IMR-90 (cell line): ENCODE data around the gene DBF4B. TPM values are rescaled to one million over a fixed set of nuclear protein-coding genes. Genes with fewer than 3 reads are reported as not detected.

Experiments
- ATAC-seq: fragments of 200-7000 bp; cut with Tn5 transposase; 2 replicates; pipeline ENCODE4 v1.9.1; 2020; ENCODE audit warnings: low read depth, mild to moderate bottlenecking, moderate library complexity
- BruUV-seq: library from RNA; stranded (reverse); fragments of 400-500 nt; replicated peaks from 2 replicates; lab custom pipeline; 2021; lab: Mats Ljungman, UMichigan
- CTCF ChIA-PET: fragments of 300-600 bp; formaldehyde crosslinking; extraction: SDS; loops from one replicate; lab custom pipeline; 2021; ENCODE audit warnings: antibody characterized with exemption; lab: Yijun Ruan, JAX
- POLR2A ChIA-PET: fragments of 300-600 bp; sonication (Branson Sonifier 250); formaldehyde crosslinking; loops from one replicate; lab custom pipeline; 2022; ENCODE audit warnings: antibody characterized with exemption; ENCODE audit not compliant: unreplicated experiment; lab: Charles Lee
- DNase-seq: peaks from one replicate; pipeline ENCODE4 v3.0.0; 2013
- H2AFZ ChIP-seq: replicated peaks from 2 replicates; pipeline ENCODE3; 2013; ENCODE audit warnings: low read length, mild to moderate bottlenecking; ENCODE audit not compliant: poor library complexity
- H2AK5ac ChIP-seq: 2 replicates; pipeline ENCODE4 v1.6.1; 2013; ENCODE audit warnings: low read depth, low read length, inconsistent platforms
- H2AK9ac ChIP-seq: replicated peaks from 2 replicates; pipeline ENCODE3; 2013; ENCODE audit warnings: mild to moderate bottlenecking, low read depth, low read length, moderate library complexity; ENCODE audit not compliant: poor library complexity
- H2BK120ac ChIP-seq: 2 replicates; pipeline ENCODE4 v1.6.1; 2013; ENCODE audit warnings: low read depth, low read length, inconsistent platforms
- H2BK15ac ChIP-seq: 3 replicates; pipeline ENCODE4 v1.6.1; 2013; ENCODE audit warnings: low read depth, low read length, inconsistent platforms
- H2BK20ac ChIP-seq: 2 replicates; pipeline ENCODE4 v1.6.1; 2013; ENCODE audit warnings: low read depth, mild to moderate bottlenecking, inconsistent platforms, low read length, moderate library complexity
- H2BK5ac ChIP-seq: 2 replicates; pipeline ENCODE4 v1.6.1; 2013; ENCODE audit warnings: mild to moderate bottlenecking, low read depth, low read length, inconsistent platforms; ENCODE audit not compliant: poor library complexity, severe bottlenecking
- H3K14ac ChIP-seq: replicated peaks from 2 replicates; pipeline ENCODE4 v1.6.1; 2013; ENCODE audit warnings: low read depth, low read length, inconsistent platforms
- H3K18ac ChIP-seq: 2 replicates; pipeline ENCODE4 v1.6.1; 2013; ENCODE audit warnings: low read depth, low read length, control low read depth
- H3K23ac ChIP-seq: 2 replicates; pipeline ENCODE4 v1.6.1; 2013; ENCODE audit warnings: low read depth, low read length, inconsistent platforms
- H3K27ac ChIP-seq: 2 replicates; pipeline ENCODE4 v1.5.1; 2013; ENCODE audit warnings: mild to moderate bottlenecking, control low read depth, low read length; ENCODE audit not compliant: insufficient read depth
- H3K27me3 ChIP-seq: 2 replicates; pipeline ENCODE4 v1.6.1; 2013; ENCODE audit warnings: low read length; ENCODE audit not compliant: control insufficient read depth, insufficient read depth
- H3K36me3 ChIP-seq: 2 replicates; pipeline ENCODE4 v1.6.1; 2013; ENCODE audit warnings: low read length, mixed read lengths; ENCODE audit not compliant: control insufficient read depth, insufficient read depth
- H3K4ac ChIP-seq: 2 replicates; pipeline ENCODE4 v1.6.1; 2013; ENCODE audit warnings: low read depth, low read length, inconsistent platforms
- H3K4me1 ChIP-seq: 2 replicates; pipeline ENCODE4 v1.6.1; 2013; ENCODE audit warnings: low read length, mixed read lengths; ENCODE audit not compliant: control insufficient read depth, insufficient read depth
- H3K4me2 ChIP-seq: 2 replicates; pipeline ENCODE4 v1.6.1; 2013; ENCODE audit warnings: low read depth, mild to moderate bottlenecking, control low read depth, low read length, moderate library complexity
- H3K4me3 ChIP-seq: 2 replicates; pipeline ENCODE4 v1.5.1; 2013; ENCODE audit warnings: low read depth, mild to moderate bottlenecking, control low read depth, low read length, moderate library complexity; ENCODE audit not compliant: insufficient read depth
- H3K56ac ChIP-seq: 2 replicates; pipeline ENCODE4 v1.6.1; 2013; ENCODE audit warnings: low read length, inconsistent platforms; ENCODE audit not compliant: insufficient read depth; ENCODE audit errors: extremely low read depth
- H3K79me1 ChIP-seq, 2 experiments: 2 replicates each; pipeline ENCODE4 v1.6.1; 2013; ENCODE audit warnings: low read length in 2 of 2, inconsistent platforms in 1 of 2, low read depth in 1 of 2
- H3K9ac ChIP-seq: 2 replicates; pipeline ENCODE4 v1.6.1; 2013; ENCODE audit warnings: low read depth, low read length, control low read depth
- H3K9me1 ChIP-seq: 2 replicates; pipeline ENCODE4 v1.6.1; 2013; ENCODE audit warnings: low read length, inconsistent platforms; ENCODE audit not compliant: insufficient read depth
- H3K9me3 ChIP-seq: 2 replicates; pipeline ENCODE4 v1.6.1; 2013; ENCODE audit warnings: low read length; ENCODE audit not compliant: control insufficient read depth, insufficient read depth
- H4K20me1 ChIP-seq: 2 replicates; pipeline ENCODE4 v1.6.1; 2013; ENCODE audit warnings: low read length, inconsistent platforms; ENCODE audit not compliant: insufficient read depth
- H4K5ac ChIP-seq: 2 replicates; pipeline ENCODE4 v1.6.1; 2013; ENCODE audit warnings: mild to moderate bottlenecking, low read depth, low read length, control low read depth
- H4K8ac ChIP-seq, 2 experiments: 2 replicates each; pipeline ENCODE4 v1.6.1; 2013; ENCODE audit warnings: low read depth in 2 of 2, low read length in 2 of 2, control low read depth in 1 of 2, inconsistent platforms in 1 of 2
- H4K91ac ChIP-seq: 2 replicates; pipeline ENCODE4 v1.6.1; 2013; ENCODE audit warnings: low read depth, low read length, inconsistent platforms; ENCODE audit not compliant: insufficient read depth
- BHLHE40 ChIP-seq: fragments of 150-350 bp; IDR thresholded peaks from 2 replicates; pipeline ENCODE4 v1.6.1; 2016; ENCODE audit warnings: mild to moderate bottlenecking, low read depth, low read length
- CEBPB ChIP-seq: IDR thresholded peaks from 2 replicates; pipeline ENCODE4 v1.6.1; 2012; ENCODE audit warnings: low read depth, low read length, improper control_type of control experiment
- CHD1 ChIP-seq: IDR thresholded peaks from 2 replicates; pipeline ENCODE4 v1.6.1; 2012; ENCODE audit warnings: low read depth, low read length, improper control_type of control experiment
- CTCF ChIP-seq: conservative IDR thresholded peaks from 2 replicates; pipeline ENCODE4 v1.5.1; 2012; ENCODE audit warnings: mild to moderate bottlenecking, low read depth, low read length, improper control_type of control experiment
- ELK1 ChIP-seq: fragments of 150-350 bp; IDR thresholded peaks from 2 replicates; pipeline ENCODE4 v1.6.1; 2016; ENCODE audit warnings: low read depth, mild to moderate bottlenecking, low read length, moderate library complexity, borderline replicate concordance
- FOS ChIP-seq: fragments of 150-350 bp; IDR thresholded peaks from 2 replicates; pipeline ENCODE4 v1.6.1; 2016; ENCODE audit warnings: low read depth, low read length
- MAFK ChIP-seq: IDR thresholded peaks from 2 replicates; pipeline ENCODE4 v1.6.1; 2012; ENCODE audit warnings: low read depth, low read length, improper control_type of control experiment
- MAZ ChIP-seq: IDR thresholded peaks from 2 replicates; pipeline ENCODE4 v1.6.1; 2012; ENCODE audit warnings: low read depth, mild to moderate bottlenecking, low read length, improper control_type of control experiment, moderate library complexity, borderline replicate concordance
- MXI1 ChIP-seq: IDR thresholded peaks from 2 replicates; pipeline ENCODE4 v1.6.1; 2012; ENCODE audit warnings: low read depth, mild to moderate bottlenecking, low read length, moderate library complexity, borderline replicate concordance
- POLR2A ChIP-seq: IDR thresholded peaks from 2 replicates; pipeline ENCODE4 v1.6.1; 2012; ENCODE audit warnings: mild to moderate bottlenecking, low read depth, low read length
- RAD21 ChIP-seq: IDR thresholded peaks from 2 replicates; pipeline ENCODE4 v1.6.1; 2012; ENCODE audit warnings: low read length, improper control_type of control experiment
- RCOR1 ChIP-seq: IDR thresholded peaks from 2 replicates; pipeline ENCODE4 v1.6.1; 2012; ENCODE audit warnings: mild to moderate bottlenecking, low read length, improper control_type of control experiment; ENCODE audit not compliant: insufficient replicate concordance
- SMC3 ChIP-seq: fragments of 150-350 bp; IDR thresholded peaks from 2 replicates; pipeline ENCODE4 v1.6.1; 2016; ENCODE audit warnings: low read depth, mild to moderate bottlenecking, antibody characterized with exemption, low read length, moderate library complexity
- USF2 ChIP-seq: fragments of 150-350 bp; IDR thresholded peaks from 2 replicates; pipeline ENCODE4 v1.6.1; 2017; ENCODE audit warnings: mild to moderate bottlenecking, antibody characterized with exemption, low read length, low read depth
- WGBS, 2 experiments: methylation state at CpG; one replicate each; pipeline versions ENCODE4 v1.1.5 to v1.1.7; 2013; ENCODE audit warnings: missing lambda C conversion rate in 2 of 2; ENCODE audit not compliant: insufficient read length in 1 of 2; ENCODE audit errors: extremely low coverage in 2 of 2; 5-methylcytosine and 5-hydroxymethylcytosine counted together
- dilution Hi-C: fragments of 300-500 bp; cut with HindIII; formaldehyde crosslinking; loops from one replicate; pipeline ENCODE4 v1.14.3; 2018; ENCODE audit warnings: low sequenced_read_pairs; ENCODE audit not compliant: unreplicated experiment
- in situ Hi-C: fragments of 300-500 bp; cut with MboI; formaldehyde crosslinking; loops from 3 replicates; pipeline ENCODE4 v1.14.3; 2019; ENCODE audit warnings: low sequenced_read_pairs, inconsistent platforms, mixed read lengths
- intact Hi-C: fragments of 100-400 bp; cut with micrococcal nuclease; formaldehyde crosslinking; loops from 2 replicates; pipeline ENCODE4 v1.10.0; 2022
- polyA plus RNA-seq, 3 experiments: library from polyadenylated mRNA; depleted of rRNA; stranded (reverse); fragments of >200 nt; gene quantifications; 2 replicates each; pipeline ENCODE4 v1.2.3, GENCODE V29; 2012; ENCODE audit warnings: low replicate concordance in 1 of 3
- total RNA-seq: library from RNA; depleted of rRNA; stranded (reverse); fragments of >200 nt; gene quantifications from 2 replicates; pipeline ENCODE4 v1.2.3, GENCODE V29; 2012

Gene DBF4B
- total and polyA plus RNA-seq, 2 of the 4 experiments (the other 2 are of a cell fraction) = 3.6 to 10.2 TPM

- H3K18ac ChIP-seq = no peak overlapping the region
- no peak overlapping the region for H3K56ac ChIP-seq
- no peak overlapping the region for H3K4ac ChIP-seq
- ChIA-PET POLR2A (no interaction called here), CTCF (interaction anchor here (1.3 kb wide), 1 partner anchor 8 kb away, joined by 4 read pairs; no protein-coding TSS in a partner anchor)
- no peaks in the 10 kb centered on the region for H3K9me3 ChIP-seq
- no peak overlapping the region for H4K8ac ChIP-seq
- no peak overlapping the region for H2AK5ac ChIP-seq
- no peak overlapping the region for H3K14ac ChIP-seq
- H2BK20ac ChIP-seq = no peak overlapping the region
- H3K27me3 ChIP-seq = no peaks in the 10 kb centered on the region
- DNase-seq (no peak), ATAC-seq (no peak)
- no peak overlapping the region for H2AFZ ChIP-seq
- in situ Hi-C loops (no loop called here), intact Hi-C loops (no loop called here), dilution Hi-C loops (no loop called here)
- H4K20me1 ChIP-seq = no peaks in the 10 kb centered on the region
- no TSS peak for BruUV-seq
- H3K9ac ChIP-seq = no peak overlapping the region
- H3K4me2 ChIP-seq = no peak overlapping the region
- no peak overlapping the region for H2BK5ac ChIP-seq
- H2BK15ac ChIP-seq = no peak overlapping the region
- H3K27ac ChIP-seq = no peak overlapping the region
- H2AK9ac ChIP-seq = no peak overlapping the region
- no peak overlapping the region for H4K5ac ChIP-seq
- peaks cover under 1% of the 10 kb centered on the region for H3K36me3 ChIP-seq
- 93% methylated on average over 8 of the region's 12 CpGs; no CpG with 5 or more reads in 1 of the 2 experiments for WGBS, 2 experiments
- no peak overlapping the region for H3K4me3 ChIP-seq
- H3K4me1 ChIP-seq = no peaks in the 10 kb centered on the region
- no peak overlapping the region for H2BK120ac ChIP-seq
- no peaks in the 10 kb centered on the region; the same call in 1 of the 2 replicates for H3K9me1 ChIP-seq
- H3K79me1 ChIP-seq = 0 out of 4 replicates have a peak, but pooled peaks cover 0 to 3% of the 10 kb centered on the region in 2 experiments
- TF ChIP-seq CHD1 (no peak), MAZ (no peak), RCOR1 (no peak), ELK1 (no peak), RAD21 (no peak), MAFK (no peak), FOS (no peak), POLR2A (no peak), SMC3 (no peak), CTCF (no peak), MXI1 (no peak), BHLHE40 (no peak), USF2 (no peak), CEBPB (no peak)
- H4K91ac ChIP-seq = no peak overlapping the region
- H3K23ac ChIP-seq = no peak overlapping the region
These were observed 28.2 kb downstream of the DBF4B start for GRCh38 chr17:44736551-44737240.
